A549 (cell line): ENCODE results near the gene IL3RA. TPM values are rescaled to one million over a fixed set of nuclear protein-coding genes. Genes with fewer than 3 reads are reported as not detected.
"Not testable (repeated sequence)": the region's sequence is repeated elsewhere in the genome, so short reads cannot be mapped to it uniquely, and the experiment has no call there.

Experiments used
- ATAC-seq, 2 experiments: fragments of 200-7000 bp in 1 of 2; fragments of >200 bp in 1 of 2; cut with Nextera tagmentation in 1 of 2; cut with Tn5 transposase in 1 of 2; 3 replicates each; pipeline versions ENCODE4 v1.8.0 to v1.9.1; 2018 to 2020; ENCODE audit warnings: mild to moderate bottlenecking in 1 of 2, moderate library complexity in 1 of 2
- CTCF ChIA-PET: fragments of 300-600 bp; sonication (Branson Sonifier 250); formaldehyde crosslinking; extraction: SDS; loops from one replicate; lab custom pipeline; 2021; ENCODE audit warnings: antibody characterized with exemption, inconsistent platforms; lab: Yijun Ruan, JAX
- POLR2A ChIA-PET: fragments of 350-600 bp; formaldehyde crosslinking; extraction: SDS; loops from one replicate; lab custom pipeline; 2021; ENCODE audit warnings: antibody characterized with exemption, inconsistent platforms; lab: Yijun Ruan, JAX
- DNase-seq, 2 experiments: peaks; one replicate each; pipeline versions ENCODE4 v3.0.0 to v3.0.0-alpha.2; 2011 to 2016; ENCODE audit warnings: low read depth in 1 of 2, low spot score in 1 of 2
- FAIRE-seq: peaks from 2 replicates; lab custom pipeline; 2011; peaks lifted over from hg19 to GRCh38; lab: Jason Lieb, UNC
- H3K27ac ChIP-seq, 2 experiments: fragments of >200 bp; sonication (Bioruptor Twin); formaldehyde crosslinking; 3 replicates each; pipeline ENCODE4 v1.5.1; 2016 to 2017
- H3K4me1 ChIP-seq: fragments of >200 bp; sonication (Bioruptor Twin); formaldehyde crosslinking; 3 replicates; pipeline ENCODE4 v1.6.1; 2016
- H3K4me2 ChIP-seq: fragments of >200 bp; sonication (Bioruptor Twin); formaldehyde crosslinking; 3 replicates; pipeline ENCODE4 v1.6.1; 2016
- H3K4me3 ChIP-seq: fragments of >200 bp; sonication (Bioruptor Twin); formaldehyde crosslinking; 3 replicates; pipeline ENCODE4 v1.5.1; 2016
- H3K9me3 ChIP-seq: fragments of >200 bp; sonication (Bioruptor Twin); formaldehyde crosslinking; 3 replicates; pipeline ENCODE4 v1.6.1; 2016
- BHLHE40 ChIP-seq: IDR thresholded peaks from 2 replicates; pipeline ENCODE4 v1.6.1; 2012; ENCODE audit warnings: low read depth, low read length, inconsistent platforms
- EHMT2 ChIP-seq: fragments of 200-600 bp; sonication (generic); IDR thresholded peaks from 2 replicates; pipeline ENCODE4 v1.6.1; 2016; ENCODE audit warnings: antibody characterized with exemption, low read depth, mild to moderate bottlenecking, moderate library complexity
- FOSL2 ChIP-seq, 2 experiments: fragments of 450-650 bp in 1 of 2; fragments of >200 bp in 1 of 2; sonication (Bioruptor Twin) in 1 of 2; formaldehyde crosslinking; IDR thresholded peaks; 2 replicates each; pipeline versions ENCODE4 v1.5.0 to v1.6.1; 2016 to 2020; ENCODE audit warnings: mild to moderate bottlenecking in 1 of 2, moderate library complexity in 1 of 2
- HOXB13 ChIP-seq: fragments of 250-450 bp; sonication (Bioruptor Pico); IDR thresholded peaks from 2 replicates; pipeline ENCODE4 v1.5.0; 2020; ENCODE audit warnings: low read depth, mild to moderate bottlenecking, moderate library complexity
- HOXB5 ChIP-seq: fragments of 250-450 bp; sonication (Bioruptor Pico); IDR thresholded peaks from 2 replicates; pipeline ENCODE4 v1.5.0; 2020; ENCODE audit warnings: mild to moderate bottlenecking, moderate library complexity
- MAFK ChIP-seq: fragments of 450-650 bp; IDR thresholded peaks from 2 replicates; pipeline ENCODE4 v1.6.1; 2014; ENCODE audit not compliant: partially characterized antibody
- MAX ChIP-seq: IDR thresholded peaks from 2 replicates; pipeline ENCODE4 v1.6.1; 2012
- MAZ ChIP-seq: fragments of 150-350 bp; IDR thresholded peaks from 2 replicates; pipeline ENCODE4 v1.6.1; 2014; ENCODE audit warnings: antibody characterized with exemption, low read depth, low read length, borderline replicate concordance
- NFE2L2 ChIP-seq: fragments of 150-350 bp; conservative IDR thresholded peaks from 2 replicates; pipeline ENCODE4 v1.6.1; 2014; ENCODE audit warnings: low read length
- PHF8 ChIP-seq: fragments of 200-600 bp; sonication (generic); IDR thresholded peaks from 2 replicates; pipeline ENCODE4 v1.6.1; 2016; ENCODE audit warnings: low read depth, mild to moderate bottlenecking, antibody characterized with exemption, moderate library complexity, borderline replicate concordance
- RAD21 ChIP-seq, 2 experiments: fragments of >200 bp in 1 of 2; sonication (Bioruptor Twin) in 1 of 2; formaldehyde crosslinking in 1 of 2; IDR thresholded peaks in 1 of 2; conservative IDR thresholded peaks in 1 of 2; 2 replicates in 1 of 2; 3 replicates in 1 of 2; pipeline ENCODE4 v1.6.1; 2012 to 2018; ENCODE audit warnings: inconsistent platforms in 1 of 2
- RARB ChIP-seq: fragments of 250-450 bp; sonication (Bioruptor Pico); IDR thresholded peaks from 2 replicates; pipeline ENCODE4 v1.8.0; 2021; ENCODE audit warnings: mild to moderate bottlenecking, moderate library complexity
- RFX5 ChIP-seq: fragments of 450-650 bp; IDR thresholded peaks from 2 replicates; pipeline ENCODE4 v1.7.1; 2014; ENCODE audit warnings: antibody characterized with exemption, mild to moderate bottlenecking, moderate library complexity
- USF2 ChIP-seq: fragments of 450-650 bp; IDR thresholded peaks from 2 replicates; pipeline ENCODE4 v1.6.1; 2014; ENCODE audit warnings: antibody characterized with exemption
- ZC3H11A ChIP-seq: fragments of 450-650 bp; IDR thresholded peaks from 2 replicates; pipeline ENCODE4 v1.6.1; 2014; ENCODE audit warnings: antibody characterized with exemption, mild to moderate bottlenecking
- WGBS: methylation state at CpG from one replicate; pipeline ENCODE4 v1.1.6; 2017; ENCODE audit errors: missing lambda C conversion rate; 5-methylcytosine and 5-hydroxymethylcytosine counted together
- polyA plus RNA-seq, 4 experiments: library from polyadenylated mRNA; depleted of rRNA in 3 of 4; stranded (reverse); fragments of >200 nt; fragmentation: RNase III in 1 of 4; extraction: RNeasy Plus Mini Kit Qiagen cat#74134 plus additional on column Dnase treatment in 1 of 4; gene quantifications; 2 replicates in 3 of 4; 3 replicates in 1 of 4; pipeline ENCODE4 v1.2.3, GENCODE V29; 2011 to 2017

The IL3RA gene
- polyA plus RNA-seq, 2 of the 4 experiments (the other 2 are of a cell fraction): 0.31 TPM; not detected in 1

GRCh38 chrX:1403228-1403627 lies 66.6 kb downstream of the IL3RA start:
- no peaks in the 10 kb centered on the region for H3K9me3 ChIP-seq
- POLR2A ChIA-PET: no interaction called here
- no peak for DNase-seq
- no peak overlapping the region for H3K27ac ChIP-seq
- CTCF ChIA-PET: no interaction called here
- no peak for FAIRE-seq
- TF ChIP-seq RARB (CRISPR knock-in tag) (no peak), BHLHE40 (no peak), ZC3H11A (no peak)
- H3K4me1 ChIP-seq: no peaks in the 10 kb centered on the region
- 99% methylated on average over 9 of the region's 10 CpGs for WGBS
- no peak overlapping the region for H3K4me3 ChIP-seq
- no peak for ATAC-seq
- no peak overlapping the region for H3K4me2 ChIP-seq

GRCh38 chrX:1403867-1404266 lies 67.3 kb downstream of the IL3RA start:
- WGBS: 91% methylated on average over 3 of the region's 3 CpGs
- POLR2A ChIA-PET, ATAC-seq, H3K9me3 ChIP-seq, CTCF ChIA-PET, H3K27ac ChIP-seq, H3K4me2 ChIP-seq, FAIRE-seq, DNase-seq, H3K4me1 ChIP-seq, H3K4me3 ChIP-seq: not testable (repeated sequence)

- ATAC-seq, H3K4me1 ChIP-seq, H3K9me3 ChIP-seq, DNase-seq, H3K4me3 ChIP-seq, POLR2A ChIA-PET, CTCF ChIA-PET, H3K27ac ChIP-seq, H3K4me2 ChIP-seq, FAIRE-seq: not testable (repeated sequence)
- 94% methylated on average over 2 of the region's 2 CpGs for WGBS
These were observed 69.2 kb downstream of the IL3RA start for GRCh38 chrX:1405769-1406168.

- Histone ChIP-seq H3K27ac (no peak overlapping the region), H3K9me3 (no peaks in the 10 kb centered on the region), H3K4me2 (no peak overlapping the region), H3K4me3 (no peak overlapping the region), H3K4me1 (no peaks in the 10 kb centered on the region)
- POLR2A ChIA-PET: no interaction called here
- FAIRE-seq: no peak
- no peak for ATAC-seq
- TF ChIP-seq RFX5 (no peak), MAX (no peak), FOSL2 (IDR thresholded peaks at IDR 0.05) (no peak), FOSL2 (CRISPR knock-in tag; IDR thresholded peaks at IDR 0.05) (no peak), HOXB13 (CRISPR knock-in tag) (no peak), NFE2L2 (no peak), USF2 (no peak), EHMT2 (0 out of 2 replicates have a peak, but pooled peaks have one; percentile 52), RAD21 (conservative IDR thresholded peaks at IDR 0.05 in 1 of 2, IDR thresholded peaks at IDR 0.05 in 1 of 2) (no peak)
- CTCF ChIA-PET: no interaction called here
- no peak for DNase-seq
These were observed 70.5 kb downstream of the IL3RA start for GRCh38 chrX:1407035-1407434.

GRCh38 chrX:1411326-1411725 lies 74.7 kb downstream of the IL3RA start:
- TF ChIP-seq RAD21 (conservative IDR thresholded peaks at IDR 0.05 in 1 of 2, IDR thresholded peaks at IDR 0.05 in 1 of 2) (no peak), MAFK (no peak), HOXB5 (CRISPR knock-in tag) (no peak), HOXB13 (CRISPR knock-in tag) (no peak), PHF8 (no peak), MAZ (no peak)
- CTCF ChIA-PET: no interaction called here
- DNase-seq: no peak
- POLR2A ChIA-PET: no interaction called here
- Histone ChIP-seq H3K4me2 (no peak overlapping the region), H3K27ac (no peak overlapping the region), H3K4me1 (no peaks in the 10 kb centered on the region), H3K4me3 (no peak overlapping the region), H3K9me3 (no peaks in the 10 kb centered on the region)
- no peak for FAIRE-seq
- ATAC-seq: peak in 1 of 2 experiments; percentile 21; a peak in 3 of 6 replicates
- WGBS: 93% methylated on average over 12 of the region's 12 CpGs
